ENCODE results near the gene APBA1. TPM values are rescaled to one million over a fixed set of nuclear protein-coding genes. Genes with fewer than 3 reads are reported as not detected.
A peak's percentile ranks its signal among the peaks of the same experiment; 100 is the strongest.

The APBA1 gene
- total and polyA plus RNA-seq, 4 donors, result 0.95 to 8.1 (median 2.8) TPM

GRCh38 chr9:69660304-69660703 lies 11.9 kb downstream of the APBA1 start:
- H3K4me3 ChIP-seq, result no peak overlapping the region
- no peak overlapping the region for H3K27ac ChIP-seq (ENCODE audit: low read depth in 1 of 2, low read length in 1 of 2)
- H3K9ac ChIP-seq (ENCODE audit: insufficient read depth in 1 of 2, low read length in 2 of 2), result no peak overlapping the region
- no peaks in the 10 kb centered on the region for H3K27me3 ChIP-seq (ENCODE audit: control insufficient read depth in 3 of 3, insufficient read depth in 3 of 3, low read length in 2 of 3)
- H3K4me1 ChIP-seq (ENCODE audit: control insufficient read depth in 5 of 5, insufficient read depth in 5 of 5, low read length in 5 of 5), result peaks cover 0 to 26% (median 3%) of the 10 kb centered on the region in 5 donors
- no peaks in the 10 kb centered on the region for H3K36me3 ChIP-seq (ENCODE audit: control insufficient read depth in 4 of 4, insufficient read depth in 4 of 4, low read length in 4 of 4)
- ATAC-seq (ENCODE audit: insufficient read depth, low FRiP score) (no peak), DNase-seq (peak in 2 of 3 donors; percentile 37 to 38)
- 63 to 64% methylated on average over 2 of the region's 2 CpGs for WGBS, 2 donors
- no peak for TF ChIP-seq CTCF (IDR thresholded peaks at IDR 0.05; ENCODE audit: control extremely low read depth, extremely low read depth)
- no peaks in the 10 kb centered on the region for H3K9me3 ChIP-seq (ENCODE audit: control insufficient read depth in 4 of 4, insufficient read depth in 3 of 4, low read length in 3 of 4)

GRCh38 chr9:69658987-69659675 lies 13.0 kb downstream of the APBA1 start:
- Histone ChIP-seq H3K27ac (ENCODE audit: low read depth in 1 of 2, low read length in 1 of 2) (no peak overlapping the region), H3K4me3 (no peak overlapping the region), H3K36me3 (ENCODE audit: control insufficient read depth in 4 of 4, insufficient read depth in 4 of 4, low read length in 4 of 4) (no peaks in the 10 kb centered on the region), H3K27me3 (ENCODE audit: control insufficient read depth in 3 of 3, insufficient read depth in 3 of 3, low read length in 2 of 3) (no peaks in the 10 kb centered on the region), H3K9me3 (ENCODE audit: control insufficient read depth in 4 of 4, insufficient read depth in 3 of 4, low read length in 3 of 4) (no peaks in the 10 kb centered on the region), H3K9ac (ENCODE audit: insufficient read depth in 1 of 2, low read length in 2 of 2) (no peak overlapping the region), H3K4me1 (ENCODE audit: control insufficient read depth in 5 of 5, insufficient read depth in 5 of 5, low read length in 5 of 5) (peaks cover 0 to 26% (median 3%) of the 10 kb centered on the region in 5 donors)
- no peak for TF ChIP-seq CTCF (IDR thresholded peaks at IDR 0.05; ENCODE audit: control extremely low read depth, extremely low read depth)
- ATAC-seq (ENCODE audit: insufficient read depth, low FRiP score) (no peak), DNase-seq (no peak)
- 69 to 77% methylated on average over 3 of the region's 3 CpGs for WGBS, 2 donors

GRCh38 chr9:69657269-69657668 lies 14.9 kb downstream of the APBA1 start:
- Histone ChIP-seq H3K9ac (ENCODE audit: insufficient read depth in 1 of 2, low read length in 2 of 2) (no peak overlapping the region), H3K4me3 (no peak overlapping the region), H3K27me3 (ENCODE audit: control insufficient read depth in 3 of 3, insufficient read depth in 3 of 3, low read length in 2 of 3) (no peaks in the 10 kb centered on the region), H3K36me3 (ENCODE audit: control insufficient read depth in 4 of 4, insufficient read depth in 4 of 4, low read length in 4 of 4) (no peaks in the 10 kb centered on the region), H3K4me1 (ENCODE audit: control insufficient read depth in 5 of 5, insufficient read depth in 5 of 5, low read length in 5 of 5) (peaks cover 0 to 26% (median 3%) of the 10 kb centered on the region in 5 donors), H3K27ac (ENCODE audit: low read depth in 1 of 2, low read length in 1 of 2) (no peak overlapping the region), H3K9me3 (ENCODE audit: control insufficient read depth in 4 of 4, insufficient read depth in 3 of 4, low read length in 3 of 4) (no peaks in the 10 kb centered on the region)
- no peak for TF ChIP-seq CTCF (IDR thresholded peaks at IDR 0.05; ENCODE audit: control extremely low read depth, extremely low read depth)
- ATAC-seq (ENCODE audit: insufficient read depth, low FRiP score), result no peak
- peak in 1 of 3 donors; percentile 48 for DNase-seq

- H3K4me1 ChIP-seq (ENCODE audit: control insufficient read depth in 5 of 5, insufficient read depth in 5 of 5, low read length in 5 of 5), result peaks cover 0 to 24% (median 4%) of the 10 kb centered on the region in 5 donors
- H3K27ac ChIP-seq (ENCODE audit: low read depth in 1 of 2, low read length in 1 of 2), result no peak overlapping the region
- DNase-seq, result no peak
- no peak for TF ChIP-seq CTCF (IDR thresholded peaks at IDR 0.05; ENCODE audit: control extremely low read depth, extremely low read depth)
- no peak overlapping the region for H3K4me3 ChIP-seq
- no peaks in the 10 kb centered on the region for H3K9me3 ChIP-seq (ENCODE audit: control insufficient read depth in 4 of 4, insufficient read depth in 3 of 4, low read length in 3 of 4)
- no peak for ATAC-seq (ENCODE audit: insufficient read depth, low FRiP score)
- H3K36me3 ChIP-seq (ENCODE audit: control insufficient read depth in 4 of 4, insufficient read depth in 4 of 4, low read length in 4 of 4), result no peaks in the 10 kb centered on the region
- WGBS, 2 donors, result 93 to 94% methylated on average over 2 of the region's 2 CpGs
- no peaks in the 10 kb centered on the region for H3K27me3 ChIP-seq (ENCODE audit: control insufficient read depth in 3 of 3, insufficient read depth in 3 of 3, low read length in 2 of 3)
- H3K9ac ChIP-seq (ENCODE audit: insufficient read depth in 1 of 2, low read length in 2 of 2), result no peak overlapping the region
Observed at GRCh38 chr9:69655065-69655464, 17.1 kb downstream of the APBA1 start.
